Measurements from ENCODE around the gene ROS1. TPM values are rescaled to one million over a fixed set of nuclear protein-coding genes. Genes with fewer than 3 reads are reported as not detected.

ROS1 gene
- total RNA-seq, 6 experiments from 2014 or later, result 0.07 to 0.12 (median 0.07) TPM; not detected in 3

DNA sequence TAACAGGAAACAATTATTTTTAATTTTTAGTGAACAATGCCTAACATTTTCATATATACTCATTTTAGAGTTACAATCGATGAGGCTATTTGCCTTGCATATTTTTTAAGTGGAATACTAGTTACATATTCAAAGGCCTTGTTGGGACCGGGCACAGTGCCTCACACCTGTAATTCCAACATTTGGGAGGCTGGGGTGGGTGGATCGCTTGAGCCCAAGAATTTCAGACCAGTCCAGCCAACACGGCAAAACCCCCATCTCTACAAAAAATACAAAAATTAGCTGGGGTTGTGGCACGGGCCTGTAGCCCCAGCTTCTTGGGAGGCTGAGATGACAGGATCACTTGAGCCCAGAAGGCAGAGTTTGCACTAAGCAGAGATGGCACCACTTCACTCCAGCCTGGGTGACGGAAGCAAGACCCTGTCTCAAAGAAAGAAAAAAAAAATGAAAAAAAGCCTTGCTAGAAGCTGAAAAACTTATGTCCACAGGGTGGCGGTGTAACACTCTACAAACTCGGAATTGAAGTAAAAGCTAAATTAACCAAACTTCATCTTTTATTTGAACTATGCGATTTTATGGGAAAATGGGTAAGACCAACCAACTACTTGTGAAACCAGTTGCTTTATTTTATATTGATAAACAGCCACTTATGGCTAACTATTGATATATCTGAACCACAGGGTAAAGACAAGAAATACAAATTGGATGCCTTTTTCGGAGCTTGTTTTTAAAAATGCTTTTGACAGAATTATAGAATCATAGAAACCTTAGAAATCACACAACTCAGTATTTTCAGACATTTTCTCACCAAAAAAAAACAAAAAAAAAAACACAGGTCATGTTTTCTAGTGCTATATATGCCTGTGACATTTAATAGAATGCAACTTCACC is 24.1 kb upstream of the ROS1 start:
- DNase-seq (peak in 1 of 3 donors; percentile 48), ATAC-seq (peak; percentile 47 to 70 (median 66))
- 27% methylated on average over 10 of the region's 10 CpGs for WGBS (ENCODE audit: insufficient coverage, low coverage, low lambda C conversion rate, missing lambda C conversion rate)
- Histone ChIP-seq H3K36me3 (no peaks in the 10 kb centered on the region), H3K27ac (no peak overlapping the region), H3K4me1 (peaks cover 0 to 7% (median 0%) of the 10 kb centered on the region in 4 donors), H3K9me3 (no peaks in the 10 kb centered on the region), H3K27me3 (no peaks in the 10 kb centered on the region), H3K4me3 (no peak overlapping the region)
- intact Hi-C loops (cut with DNase I), result no loop called here
- TF ChIP-seq POLR2A (IDR thresholded peaks at IDR 0.05), result no peak
- TF ChIP-seq, protein P1, sequence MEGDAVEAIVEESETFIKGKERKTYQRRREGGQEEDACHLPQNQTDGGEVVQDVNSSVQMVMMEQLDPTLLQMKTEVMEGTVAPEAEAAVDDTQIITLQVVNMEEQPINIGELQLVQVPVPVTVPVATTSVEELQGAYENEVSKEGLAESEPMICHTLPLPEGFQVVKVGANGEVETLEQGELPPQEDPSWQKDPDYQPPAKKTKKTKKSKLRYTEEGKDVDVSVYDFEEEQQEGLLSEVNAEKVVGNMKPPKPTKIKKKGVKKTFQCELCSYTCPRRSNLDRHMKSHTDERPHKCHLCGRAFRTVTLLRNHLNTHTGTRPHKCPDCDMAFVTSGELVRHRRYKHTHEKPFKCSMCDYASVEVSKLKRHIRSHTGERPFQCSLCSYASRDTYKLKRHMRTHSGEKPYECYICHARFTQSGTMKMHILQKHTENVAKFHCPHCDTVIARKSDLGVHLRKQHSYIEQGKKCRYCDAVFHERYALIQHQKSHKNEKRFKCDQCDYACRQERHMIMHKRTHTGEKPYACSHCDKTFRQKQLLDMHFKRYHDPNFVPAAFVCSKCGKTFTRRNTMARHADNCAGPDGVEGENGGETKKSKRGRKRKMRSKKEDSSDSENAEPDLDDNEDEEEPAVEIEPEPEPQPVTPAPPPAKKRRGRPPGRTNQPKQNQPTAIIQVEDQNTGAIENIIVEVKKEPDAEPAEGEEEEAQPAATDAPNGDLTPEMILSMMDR (IDR thresholded peaks at IDR 0.05), result peak; percentile 69 to 84 (median 74)

DNA sequence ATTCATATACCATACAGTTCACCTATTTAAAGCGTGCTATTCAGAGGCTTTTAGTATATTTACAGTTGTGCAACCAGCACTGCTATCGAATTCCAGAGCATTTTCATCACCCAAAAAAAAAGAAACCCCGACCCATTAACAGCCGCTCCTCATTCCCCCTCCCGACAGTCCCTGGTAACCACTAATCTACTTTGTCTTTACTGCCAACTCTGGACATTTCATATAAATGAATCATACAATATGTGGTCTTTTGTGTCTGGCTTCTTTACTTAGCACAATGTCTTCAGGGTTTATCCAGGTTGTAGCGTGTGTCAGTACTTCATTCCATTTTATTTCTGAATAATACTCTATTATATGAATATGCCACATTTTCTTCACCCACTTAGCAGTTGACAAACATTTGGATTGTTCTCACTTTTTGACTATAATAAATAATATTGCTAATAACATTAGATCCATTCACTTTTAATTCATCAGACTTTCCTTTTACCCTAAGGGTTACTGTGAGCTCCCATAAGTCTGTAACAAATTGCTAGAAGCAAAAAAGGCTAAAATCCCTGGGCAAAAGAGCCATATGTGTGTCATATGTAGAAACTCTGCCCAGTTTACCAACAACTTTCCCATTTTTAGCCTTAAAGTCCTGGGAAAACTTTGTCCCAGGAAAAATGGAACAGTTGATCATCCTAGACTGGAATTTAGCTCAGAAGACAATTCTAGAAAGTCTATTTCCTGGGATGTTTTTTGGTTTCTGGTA is 23.2 kb upstream of the ROS1 start:
- no peaks in the 10 kb centered on the region for H3K9me3 ChIP-seq
- TF ChIP-seq POLR2A (IDR thresholded peaks at IDR 0.05), result no peak
- TF ChIP-seq, protein P1 (IDR thresholded peaks at IDR 0.05), result no peak
- ATAC-seq, result peak in 2 of 4 donors; percentile 23 to 59

DNA sequence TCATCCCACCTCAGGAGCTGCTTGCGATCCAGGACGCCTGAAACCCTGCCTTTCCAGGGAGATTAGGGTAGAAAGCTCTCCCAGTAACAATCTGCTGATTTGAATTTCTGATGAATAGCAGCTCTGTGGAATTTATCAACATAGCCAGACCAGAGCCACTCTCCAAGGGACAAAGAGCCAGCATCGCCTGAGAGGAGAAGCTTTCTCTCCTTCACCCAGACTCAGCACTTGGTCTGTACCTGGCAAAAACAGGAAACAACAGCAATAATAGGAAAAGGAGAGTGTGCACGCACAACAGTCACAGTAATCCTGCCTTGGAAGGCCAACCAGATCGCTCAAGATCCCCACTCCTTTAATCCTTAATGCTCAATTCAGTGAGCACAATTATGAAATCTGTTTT is 22.3 kb upstream of the ROS1 start:
- Histone ChIP-seq H3K4me3 (no peak overlapping the region), H3K36me3 (no peaks in the 10 kb centered on the region), H3K27me3 (no peaks in the 10 kb centered on the region), H3K9me3 (no peaks in the 10 kb centered on the region), H3K4me1 (peaks cover 0 to 7% (median 0%) of the 10 kb centered on the region in 4 donors), H3K27ac (no peak overlapping the region)
- ATAC-seq, result no peak
- 61% methylated on average over 5 of the region's 5 CpGs for WGBS (ENCODE audit: insufficient coverage, low coverage, low lambda C conversion rate, missing lambda C conversion rate)
- intact Hi-C loops (cut with DNase I), result no loop called here
- no peak for DNase-seq
- TF ChIP-seq, protein P1 (IDR thresholded peaks at IDR 0.05), result no peak
- TF ChIP-seq POLR2A (IDR thresholded peaks at IDR 0.05), result no peak

More for the DNA sequence above, 23.2 kb upstream of the ROS1 start:
- intact Hi-C loops (cut with DNase I), result no loop called here
- WGBS (ENCODE audit: insufficient coverage, low coverage, low lambda C conversion rate, missing lambda C conversion rate), result 32% methylated on average over 6 of the region's 6 CpGs
- no peak for DNase-seq
- H3K36me3 ChIP-seq, result no peaks in the 10 kb centered on the region
- H3K4me1 ChIP-seq, result peaks cover 0 to 7% (median 0%) of the 10 kb centered on the region in 4 donors
- no peaks in the 10 kb centered on the region for H3K27me3 ChIP-seq
- no peak overlapping the region for H3K4me3 ChIP-seq
- H3K27ac ChIP-seq, result no peak overlapping the region

DNA sequence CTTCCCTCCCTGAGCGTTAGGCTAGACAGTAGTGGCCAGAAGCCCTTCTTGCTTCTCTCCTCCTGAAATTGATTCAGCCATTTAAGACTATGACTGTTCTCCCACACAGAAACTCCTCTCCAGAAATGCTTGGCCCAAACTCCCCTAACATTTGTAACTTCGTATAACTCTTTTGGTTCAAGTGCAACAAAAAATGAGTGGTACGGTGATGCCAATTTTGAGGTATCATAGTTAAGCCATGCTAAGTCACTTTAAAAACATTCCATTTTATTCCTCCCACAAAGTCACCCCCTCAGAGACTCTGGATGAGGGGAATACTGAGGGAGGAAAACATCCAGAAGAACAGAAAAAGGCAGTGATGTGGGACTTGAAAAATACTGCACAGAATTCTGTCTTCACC is 21.1 kb upstream of the ROS1 start:
- H3K27ac ChIP-seq, result no peak overlapping the region
- peaks cover 0 to 14% (median 0%) of the 10 kb centered on the region in 4 donors for H3K4me1 ChIP-seq
- ATAC-seq, result no peak
- no peak for TF ChIP-seq POLR2A (IDR thresholded peaks at IDR 0.05)
- TF ChIP-seq, protein P1 (IDR thresholded peaks at IDR 0.05), result no peak
- H3K36me3 ChIP-seq, result no peaks in the 10 kb centered on the region
- H3K27me3 ChIP-seq, result no peaks in the 10 kb centered on the region
- no peaks in the 10 kb centered on the region for H3K9me3 ChIP-seq
- DNase-seq, result no peak
- 65% methylated on average over 3 of the region's 3 CpGs for WGBS (ENCODE audit: insufficient coverage, low coverage, low lambda C conversion rate, missing lambda C conversion rate)
- intact Hi-C loops (cut with DNase I), result no loop called here
- no peak overlapping the region for H3K4me3 ChIP-seq

All from right lobe of liver (tissue), 6 donors.